Measurements from ENCODE around the gene PHACTR1. TPM values are rescaled to one million over a fixed set of nuclear protein-coding genes. Genes with fewer than 3 reads are reported as not detected.

The PHACTR1 gene
- total RNA-seq, 1 donor from 2014 or later: 2.2 TPM

GRCh38 chr6:13249817-13250216 lies 533.2 kb downstream of the PHACTR1 start:
- no peak for TF ChIP-seq CTCF (IDR thresholded peaks at IDR 0.05; ENCODE audit: insufficient read depth, low read length, poor library complexity, severe bottlenecking)
- H3K36me3 ChIP-seq (ENCODE audit: control insufficient read depth, insufficient read depth, low read length): no peaks in the 10 kb centered on the region
- no peak overlapping the region for H3K4me3 ChIP-seq (ENCODE audit: low read depth, low read length)
- DNase-seq (ENCODE audit: low read depth): no peak
- H3K27me3 ChIP-seq (ENCODE audit: control insufficient read depth, insufficient read depth, low read length): no peaks in the 10 kb centered on the region

GRCh38 chr6:13250703-13251102 lies 534.1 kb downstream of the PHACTR1 start:
- DNase-seq (ENCODE audit: low read depth): no peak
- H3K36me3 ChIP-seq (ENCODE audit: control insufficient read depth, insufficient read depth, low read length): no peaks in the 10 kb centered on the region
- H3K27me3 ChIP-seq (ENCODE audit: control insufficient read depth, insufficient read depth, low read length): no peaks in the 10 kb centered on the region
- no peak overlapping the region for H3K4me3 ChIP-seq (ENCODE audit: low read depth, low read length)
- TF ChIP-seq CTCF (IDR thresholded peaks at IDR 0.05; ENCODE audit: insufficient read depth, low read length, poor library complexity, severe bottlenecking): no peak

GRCh38 chr6:13251242-13251641 lies 534.7 kb downstream of the PHACTR1 start:
- Histone ChIP-seq H3K36me3 (ENCODE audit: control insufficient read depth, insufficient read depth, low read length) (no peaks in the 10 kb centered on the region), H3K27me3 (ENCODE audit: control insufficient read depth, insufficient read depth, low read length) (no peaks in the 10 kb centered on the region), H3K4me3 (ENCODE audit: low read depth, low read length) (no peak overlapping the region)
- no peak for DNase-seq (ENCODE audit: low read depth)
- TF ChIP-seq CTCF (IDR thresholded peaks at IDR 0.05; ENCODE audit: insufficient read depth, low read length, poor library complexity, severe bottlenecking): no peak

- Histone ChIP-seq H3K27me3 (ENCODE audit: control insufficient read depth, insufficient read depth, low read length) (no peaks in the 10 kb centered on the region), H3K4me3 (ENCODE audit: low read depth, low read length) (no peak overlapping the region), H3K36me3 (ENCODE audit: control insufficient read depth, insufficient read depth, low read length) (no peaks in the 10 kb centered on the region)
- TF ChIP-seq CTCF (IDR thresholded peaks at IDR 0.05; ENCODE audit: insufficient read depth, low read length, poor library complexity, severe bottlenecking): no peak
- DNase-seq (ENCODE audit: low read depth): no peak
Observed at GRCh38 chr6:13252790-13253189, 536.2 kb downstream of the PHACTR1 start.

- no peak for TF ChIP-seq CTCF (IDR thresholded peaks at IDR 0.05; ENCODE audit: insufficient read depth, low read length, poor library complexity, severe bottlenecking)
- DNase-seq (ENCODE audit: low read depth): no peak
- Histone ChIP-seq H3K36me3 (ENCODE audit: control insufficient read depth, insufficient read depth, low read length) (no peaks in the 10 kb centered on the region), H3K4me3 (ENCODE audit: low read depth, low read length) (no peak overlapping the region), H3K27me3 (ENCODE audit: control insufficient read depth, insufficient read depth, low read length) (no peaks in the 10 kb centered on the region)
Observed at GRCh38 chr6:13253272-13253671, 536.7 kb downstream of the PHACTR1 start.

GRCh38 chr6:13256266-13257001 lies 539.9 kb downstream of the PHACTR1 start:
- H3K4me3 ChIP-seq (ENCODE audit: low read depth, low read length): no peak overlapping the region
- no peaks in the 10 kb centered on the region for H3K36me3 ChIP-seq (ENCODE audit: control insufficient read depth, insufficient read depth, low read length)
- no peak for DNase-seq (ENCODE audit: low read depth)
- no peak for TF ChIP-seq CTCF (IDR thresholded peaks at IDR 0.05; ENCODE audit: insufficient read depth, low read length, poor library complexity, severe bottlenecking)
- H3K27me3 ChIP-seq (ENCODE audit: control insufficient read depth, insufficient read depth, low read length): no peaks in the 10 kb centered on the region
